Measurements from ENCODE around the gene COX17.

DNA sequence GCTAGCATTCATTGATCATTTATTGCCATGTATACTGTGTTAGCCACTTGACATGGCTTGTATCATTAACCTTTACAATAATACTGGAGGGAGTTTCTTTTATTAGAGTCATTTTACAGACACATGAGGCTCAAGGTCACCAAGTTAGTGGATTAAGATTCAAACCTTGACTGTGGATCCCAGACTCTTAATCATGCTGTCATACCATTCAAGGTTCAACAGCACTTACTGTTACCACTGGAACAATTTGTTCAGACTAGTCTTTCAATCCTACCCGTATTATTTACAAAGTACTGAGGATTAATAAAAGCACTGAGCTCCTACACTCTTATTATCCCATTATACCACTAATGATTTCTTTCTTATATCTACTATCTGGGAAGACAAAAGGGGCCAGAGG lies 1.2 kb downstream of the COX17 start:
- TF ChIP-seq, protein P1, sequence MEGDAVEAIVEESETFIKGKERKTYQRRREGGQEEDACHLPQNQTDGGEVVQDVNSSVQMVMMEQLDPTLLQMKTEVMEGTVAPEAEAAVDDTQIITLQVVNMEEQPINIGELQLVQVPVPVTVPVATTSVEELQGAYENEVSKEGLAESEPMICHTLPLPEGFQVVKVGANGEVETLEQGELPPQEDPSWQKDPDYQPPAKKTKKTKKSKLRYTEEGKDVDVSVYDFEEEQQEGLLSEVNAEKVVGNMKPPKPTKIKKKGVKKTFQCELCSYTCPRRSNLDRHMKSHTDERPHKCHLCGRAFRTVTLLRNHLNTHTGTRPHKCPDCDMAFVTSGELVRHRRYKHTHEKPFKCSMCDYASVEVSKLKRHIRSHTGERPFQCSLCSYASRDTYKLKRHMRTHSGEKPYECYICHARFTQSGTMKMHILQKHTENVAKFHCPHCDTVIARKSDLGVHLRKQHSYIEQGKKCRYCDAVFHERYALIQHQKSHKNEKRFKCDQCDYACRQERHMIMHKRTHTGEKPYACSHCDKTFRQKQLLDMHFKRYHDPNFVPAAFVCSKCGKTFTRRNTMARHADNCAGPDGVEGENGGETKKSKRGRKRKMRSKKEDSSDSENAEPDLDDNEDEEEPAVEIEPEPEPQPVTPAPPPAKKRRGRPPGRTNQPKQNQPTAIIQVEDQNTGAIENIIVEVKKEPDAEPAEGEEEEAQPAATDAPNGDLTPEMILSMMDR (IDR thresholded peaks at IDR 0.05; ENCODE audit: extremely low read depth in 1 of 2, insufficient read depth in 1 of 2, low read depth in 1 of 2, low read length in 2 of 2), result no peak
- TF ChIP-seq POLR2AphosphoS5 (IDR thresholded peaks at IDR 0.05; ENCODE audit: insufficient read depth, low read depth, low read length), result no peak
- TF ChIP-seq POLR2A (IDR thresholded peaks at IDR 0.05; ENCODE audit: low read depth, low read length), result no peak
- no peak for TF ChIP-seq EZH2 (IDR thresholded peaks at IDR 0.05; ENCODE audit: borderline replicate concordance, low read depth, low read length, severe bottlenecking)
- TF ChIP-seq, protein P2, sequence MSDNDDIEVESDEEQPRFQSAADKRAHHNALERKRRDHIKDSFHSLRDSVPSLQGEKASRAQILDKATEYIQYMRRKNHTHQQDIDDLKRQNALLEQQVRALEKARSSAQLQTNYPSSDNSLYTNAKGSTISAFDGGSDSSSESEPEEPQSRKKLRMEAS (IDR thresholded peaks at IDR 0.05; ENCODE audit: insufficient read depth, insufficient read length), result no peak
